Tibial nerve (tissue), 4 donors: ENCODE results near the gene TFR2.

Source experiments
- EP300 ChIP-seq, 2 donors: sonication (generic); formaldehyde crosslinking; IDR thresholded peaks; one replicate each; pipeline ENCODE4 v1.6.1; 2017; ENCODE audit warnings: antibody characterized with exemption in 2 of 2, mild to moderate bottlenecking in 1 of 2
- POLR2A ChIP-seq, 2 donors: fragments of 450-650 bp; IDR thresholded peaks; one replicate each; pipeline ENCODE4 v1.6.1; 2017; ENCODE audit warnings: antibody characterized with exemption in 2 of 2, mild to moderate bottlenecking in 2 of 2, moderate library complexity in 2 of 2
- TF ChIP-seq, protein P1 (sequence below), 5 experiments: fragments of 200-600 bp in 3 of 5; fragments of 450-650 bp in 2 of 5; sonication (generic) in 3 of 5; IDR thresholded peaks; one replicate each; pipeline ENCODE4 v1.5.1; 2016 to 2019; ENCODE audit warnings: antibody characterized with exemption in 5 of 5, mild to moderate bottlenecking in 3 of 5, moderate library complexity in 2 of 5

DNA sequence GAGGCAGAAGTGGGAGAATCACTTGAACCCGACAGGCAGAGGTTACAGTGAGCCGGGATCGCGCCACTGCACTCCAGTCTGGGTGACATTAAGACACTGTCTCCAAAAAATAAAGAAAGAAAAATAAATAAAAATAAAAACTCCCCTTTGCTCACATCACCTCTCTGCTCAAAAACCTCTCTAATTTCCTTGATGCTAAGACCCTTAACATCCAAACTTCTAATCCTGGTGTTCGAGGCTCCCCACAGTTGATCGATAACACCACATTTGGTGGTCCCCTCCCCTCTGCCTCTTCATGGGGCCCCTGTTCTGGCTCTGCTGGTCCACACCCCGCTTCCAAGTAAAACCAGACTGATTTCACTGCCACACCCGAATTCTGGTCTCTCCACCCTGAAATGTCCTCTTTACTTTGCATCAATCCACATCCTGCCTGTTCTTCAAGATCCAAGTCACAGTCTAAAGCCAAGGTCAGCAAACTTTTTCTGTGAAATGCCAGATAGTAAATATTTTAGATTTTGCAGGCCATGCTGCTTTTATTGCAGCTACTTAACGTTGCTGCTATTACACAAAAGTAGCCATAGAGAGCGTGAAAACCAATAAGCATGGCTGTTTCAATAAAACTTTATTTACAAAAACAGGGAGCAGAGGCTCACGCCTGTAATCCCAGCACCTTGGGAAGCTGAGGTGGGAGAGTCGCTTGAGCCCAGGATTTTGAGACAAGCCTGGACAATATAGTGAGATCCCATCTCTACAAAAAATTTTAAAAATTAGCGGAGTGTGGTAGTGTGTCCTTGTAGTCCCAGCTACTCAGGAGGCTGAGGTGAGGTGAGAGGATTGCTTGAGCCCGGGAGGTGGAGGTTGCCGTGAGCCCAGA is 17.2 kb downstream of the TFR2 start:
- TF ChIP-seq, protein P1, sequence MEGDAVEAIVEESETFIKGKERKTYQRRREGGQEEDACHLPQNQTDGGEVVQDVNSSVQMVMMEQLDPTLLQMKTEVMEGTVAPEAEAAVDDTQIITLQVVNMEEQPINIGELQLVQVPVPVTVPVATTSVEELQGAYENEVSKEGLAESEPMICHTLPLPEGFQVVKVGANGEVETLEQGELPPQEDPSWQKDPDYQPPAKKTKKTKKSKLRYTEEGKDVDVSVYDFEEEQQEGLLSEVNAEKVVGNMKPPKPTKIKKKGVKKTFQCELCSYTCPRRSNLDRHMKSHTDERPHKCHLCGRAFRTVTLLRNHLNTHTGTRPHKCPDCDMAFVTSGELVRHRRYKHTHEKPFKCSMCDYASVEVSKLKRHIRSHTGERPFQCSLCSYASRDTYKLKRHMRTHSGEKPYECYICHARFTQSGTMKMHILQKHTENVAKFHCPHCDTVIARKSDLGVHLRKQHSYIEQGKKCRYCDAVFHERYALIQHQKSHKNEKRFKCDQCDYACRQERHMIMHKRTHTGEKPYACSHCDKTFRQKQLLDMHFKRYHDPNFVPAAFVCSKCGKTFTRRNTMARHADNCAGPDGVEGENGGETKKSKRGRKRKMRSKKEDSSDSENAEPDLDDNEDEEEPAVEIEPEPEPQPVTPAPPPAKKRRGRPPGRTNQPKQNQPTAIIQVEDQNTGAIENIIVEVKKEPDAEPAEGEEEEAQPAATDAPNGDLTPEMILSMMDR (IDR thresholded peaks at IDR 0.05) = no peak
- TF ChIP-seq POLR2A (IDR thresholded peaks at IDR 0.05) = no peak
- no peak for TF ChIP-seq EP300 (IDR thresholded peaks at IDR 0.05)
